WTC11 (cell line): ENCODE measurements around the gene OR10G8. TPM values are rescaled to one million over a fixed set of nuclear protein-coding genes. Genes with fewer than 3 reads are reported as not detected.

Source experiments
- ATAC-seq: fragments of 200-7000 bp; cut with Tn5 transposase; 2 replicates; pipeline ENCODE4 v1.10.0; 2021; ENCODE audit warnings: mild to moderate bottlenecking, moderate library complexity
- CTCF ChIA-PET: fragments of 300-600 bp; sonication (Branson Sonifier 250); formaldehyde crosslinking; loops from one replicate; lab custom pipeline; 2021; ENCODE audit warnings: antibody characterized with exemption; lab: Charles Lee
- POLR2A ChIA-PET: fragments of 350-600 bp; sonication (Branson Sonifier 250); formaldehyde crosslinking; loops from one replicate; lab custom pipeline; 2021; ENCODE audit warnings: antibody characterized with exemption; lab: Charles Lee
- DNase-seq: peaks from one replicate; pipeline ENCODE4 v3.0.0; 2021; ENCODE audit warnings: low spot score
- H3K27ac Mint-ChIP-seq: 2 replicates; pipeline ENCODE4 v1.8.0; 2021; ENCODE audit warnings: mixed read lengths
- H3K27me3 Mint-ChIP-seq: 2 replicates; pipeline ENCODE4 v1.8.0; 2021; ENCODE audit warnings: low read depth, mild to moderate bottlenecking, moderate library complexity, mixed read lengths
- H3K36me3 Mint-ChIP-seq: 2 replicates; pipeline ENCODE4 v1.8.0; 2021; ENCODE audit warnings: mixed read lengths
- H3K4me1 Mint-ChIP-seq: 2 replicates; pipeline ENCODE4 v1.8.0; 2022; ENCODE audit warnings: mixed read lengths
- H3K4me3 Mint-ChIP-seq: 2 replicates; pipeline ENCODE4 v1.8.0; 2021; ENCODE audit warnings: mild to moderate bottlenecking, moderate library complexity, mixed read lengths
- H3K9me3 Mint-ChIP-seq: 2 replicates; pipeline ENCODE4 v1.8.0; 2021; ENCODE audit warnings: mixed read lengths
- AR ChIP-seq: fragments of 250-450 bp; sonication (Bioruptor Pico); IDR thresholded peaks from 2 replicates; pipeline ENCODE4 v1.9.0; 2021; ENCODE audit warnings: mild to moderate bottlenecking
- ATF2 ChIP-seq: sonication (generic); formaldehyde crosslinking; IDR thresholded peaks from 2 replicates; pipeline ENCODE4 v1.8.1; 2022; ENCODE audit warnings: low read depth, missing genetic modification reagents, borderline replicate concordance
- CBFB ChIP-seq: sonication (generic); formaldehyde crosslinking; IDR thresholded peaks from 2 replicates; pipeline ENCODE4 v1.8.1; 2022; ENCODE audit warnings: mild to moderate bottlenecking, low read depth, missing genetic modification reagents
- GABPB1 ChIP-seq: sonication (generic); formaldehyde crosslinking; IDR thresholded peaks from 2 replicates; pipeline ENCODE4 v1.8.1; 2023; ENCODE audit warnings: mild to moderate bottlenecking, missing genetic modification reagents
- GTF2I ChIP-seq: fragments of 250-450 bp; sonication (Bioruptor Pico); conservative IDR thresholded peaks from 2 replicates; pipeline ENCODE4 v1.4.0; 2021; ENCODE audit warnings: mild to moderate bottlenecking
- HMGA2 ChIP-seq: fragments of 250-450 bp; sonication (Bioruptor Pico); IDR thresholded peaks from 2 replicates; pipeline ENCODE4 v1.4.0; 2021; ENCODE audit warnings: mild to moderate bottlenecking, moderate library complexity
- JAZF1 ChIP-seq: fragments of 250-450 bp; sonication (Bioruptor Pico); IDR thresholded peaks from 2 replicates; pipeline ENCODE4 v1.9.0; 2021; ENCODE audit warnings: moderate library complexity, mild to moderate bottlenecking, inconsistent platforms
- MAX ChIP-seq: sonication (generic); formaldehyde crosslinking; IDR thresholded peaks from 2 replicates; pipeline ENCODE4 v1.8.0; 2022; ENCODE audit warnings: mild to moderate bottlenecking, missing genetic modification reagents
- NFATC4 ChIP-seq: fragments of 250-450 bp; sonication (Bioruptor Pico); IDR thresholded peaks from 2 replicates; pipeline ENCODE4 v1.9.0; 2021; ENCODE audit warnings: mild to moderate bottlenecking
- NFE2L1 ChIP-seq: sonication (generic); formaldehyde crosslinking; IDR thresholded peaks from 2 replicates; pipeline ENCODE4 v1.8.1; 2023; ENCODE audit warnings: missing genetic modification reagents
- OVOL2 ChIP-seq: fragments of 250-450 bp; sonication (Bioruptor Pico); IDR thresholded peaks from 2 replicates; pipeline ENCODE4 v1.9.0; 2021; ENCODE audit warnings: mild to moderate bottlenecking, borderline replicate concordance
- SMAD3 ChIP-seq: sonication (generic); formaldehyde crosslinking; IDR thresholded peaks from 2 replicates; pipeline ENCODE4 v1.8.0; 2022; ENCODE audit warnings: missing genetic modification reagents, mild to moderate bottlenecking, borderline replicate concordance
- SMAD4 ChIP-seq: sonication (generic); formaldehyde crosslinking; IDR thresholded peaks from 2 replicates; pipeline ENCODE4 v1.8.0; 2022; ENCODE audit warnings: mild to moderate bottlenecking, missing genetic modification reagents
- SP1 ChIP-seq: sonication (generic); formaldehyde crosslinking; conservative IDR thresholded peaks from 2 replicates; pipeline ENCODE4 v1.8.1; 2022; ENCODE audit warnings: missing genetic modification reagents
- STAT6 ChIP-seq: sonication (generic); formaldehyde crosslinking; conservative IDR thresholded peaks from 2 replicates; pipeline ENCODE4 v1.8.1; 2023; ENCODE audit warnings: mild to moderate bottlenecking, low read depth, missing genetic modification reagents, moderate library complexity
- TCF7 ChIP-seq: sonication (generic); formaldehyde crosslinking; IDR thresholded peaks from 2 replicates; pipeline ENCODE4 v1.8.0; 2022; ENCODE audit warnings: mild to moderate bottlenecking, low read depth, missing genetic modification reagents, moderate library complexity
- TP53 ChIP-seq: sonication (generic); formaldehyde crosslinking; IDR thresholded peaks from 2 replicates; pipeline ENCODE4 v1.8.1; 2023; ENCODE audit warnings: mild to moderate bottlenecking, missing genetic modification reagents
- ZNF121 ChIP-seq: sonication (generic); formaldehyde crosslinking; IDR thresholded peaks from 2 replicates; pipeline ENCODE4 v1.8.0; 2023; ENCODE audit warnings: missing genetic modification reagents
- ZNF512 ChIP-seq: sonication (generic); formaldehyde crosslinking; IDR thresholded peaks from 2 replicates; pipeline ENCODE4 v1.8.1; 2022; ENCODE audit warnings: missing genetic modification reagents, borderline replicate concordance
- total RNA-seq: library from RNA; stranded (reverse); gene quantifications from 3 replicates; pipeline ENCODE4 v1.2.3, GENCODE V29; 2021

The OR10G8 gene
- total RNA-seq, 1 experiment from 2014 or later: not detected

- no peak for TF ChIP-seq TCF7 (CRISPR knock-in tag)
Observed at GRCh38 chr11:123977731-123978347, 48.8 kb upstream of the OR10G8 start, which contains the start of gene OR10S1 (continued).

- TF ChIP-seq NFE2L1 (CRISPR knock-in tag) (no peak), STAT6 (CRISPR knock-in tag) (no peak), OVOL2 (no peak), MAX (no peak), ZNF512 (no peak), SMAD3 (CRISPR knock-in tag) (no peak), AR (CRISPR knock-in tag) (no peak), HMGA2 (CRISPR knock-in tag) (no peak), ATF2 (CRISPR knock-in tag) (no peak), GTF2I (CRISPR knock-in tag) (no peak), CBFB (CRISPR knock-in tag) (no peak), ZNF121 (CRISPR knock-in tag) (no peak), JAZF1 (no peak), SP1 (no peak), SMAD4 (CRISPR knock-in tag) (no peak), NFATC4 (CRISPR knock-in tag) (no peak), TP53 (no peak), GABPB1 (CRISPR knock-in tag) (no peak)
- ATAC-seq (no peak), DNase-seq (no peak)
- Mint-ChIP-seq H3K27ac (no peak overlapping the region), H3K27me3 (peaks cover 2% of the 10 kb centered on the region; the same call in 1 of the 2 replicates), H3K36me3 (peaks cover 9% of the 10 kb centered on the region; the same call in 1 of the 2 replicates), H3K9me3 (peaks cover 25% of the 10 kb centered on the region), H3K4me1 (peaks cover 12% of the 10 kb centered on the region), H3K4me3 (no peak overlapping the region)
- CTCF ChIA-PET: interaction anchor here (1.1 kb wide), 1 partner anchor 92 kb away, joined by 3 read pairs; no protein-coding TSS in a partner anchor
- POLR2A ChIA-PET: no interaction called here
Observed at GRCh38 chr11:123979311-123979710, 47.3 kb upstream of the OR10G8 start.
